Ascending aorta (tissue), 2 donors: ENCODE measurements around the gene CD200R1L. TPM values are rescaled to one million over a fixed set of nuclear protein-coding genes. Genes with fewer than 3 reads are reported as not detected.

ENCODE experiments used
- DNase-seq, 2 donors: peaks; one replicate each; pipeline ENCODE4 v3.0.0-alpha.2; 2019; ENCODE audit warnings: low spot score in 2 of 2
- H3K27ac ChIP-seq, 2 donors: fragments of 200-600 bp; sonication (generic); one replicate each; pipeline ENCODE4 v1.5.1; 2016 to 2017; ENCODE audit warnings: mild to moderate bottlenecking in 1 of 2
- H3K27me3 ChIP-seq: fragments of 200-600 bp; sonication (generic); one replicate; pipeline ENCODE4 v1.5.1; 2017
- H3K36me3 ChIP-seq, 2 donors: fragments of 200-600 bp; sonication (generic); one replicate each; pipeline ENCODE4 v1.5.1; 2016
- H3K4me1 ChIP-seq, 2 donors: fragments of 200-600 bp; sonication (generic); one replicate each; pipeline ENCODE4 v1.5.1; 2016 to 2017; ENCODE audit warnings: mild to moderate bottlenecking in 1 of 2
- H3K4me3 ChIP-seq, 2 donors: fragments of 200-600 bp; sonication (generic); one replicate each; pipeline ENCODE4 v1.5.1; 2016 to 2017; ENCODE audit warnings: mild to moderate bottlenecking in 1 of 2
- H3K9me3 ChIP-seq, 2 donors: fragments of 200-600 bp; sonication (generic); one replicate each; pipeline ENCODE4 v1.5.1; 2016
- CTCF ChIP-seq, 3 experiments: fragments of 200-600 bp in 2 of 3; fragments of 450-650 bp in 1 of 3; sonication (generic) in 2 of 3; IDR thresholded peaks; one replicate each; pipeline ENCODE4 v1.5.1; 2016 to 2019; ENCODE audit warnings: antibody characterized with exemption in 3 of 3, mild to moderate bottlenecking in 1 of 3, moderate library complexity in 1 of 3
- intact Hi-C: fragments of 100-400 bp; cut with DNase I; formaldehyde crosslinking; loops from one replicate; pipeline ENCODE4 v1.15.1; 2023
- total RNA-seq: library from RNA; depleted of rRNA; stranded (reverse); fragments of >200 nt; gene quantifications from one replicate; pipeline ENCODE4 v1.1.0, GENCODE V29; 2016

CD200R1L gene
- total RNA-seq, 1 donor from 2014 or later, result not detected

GRCh38 chr3:112789787-112790186 lies 56.9 kb downstream of the CD200R1L start:
- Histone ChIP-seq H3K4me3 (no peak overlapping the region), H3K9me3 (no peaks in the 10 kb centered on the region), H3K27me3 (no peaks in the 10 kb centered on the region), H3K36me3 (no peaks in the 10 kb centered on the region), H3K4me1 (no peaks in the 10 kb centered on the region), H3K27ac (no peak overlapping the region)
- intact Hi-C loops, result no loop called here
- no peak for TF ChIP-seq CTCF (IDR thresholded peaks at IDR 0.05)
- no peak for DNase-seq

GRCh38 chr3:112786881-112787579 lies 59.6 kb downstream of the CD200R1L start:
- H3K36me3 ChIP-seq, result no peaks in the 10 kb centered on the region
- no peak for DNase-seq
- H3K27me3 ChIP-seq, result no peaks in the 10 kb centered on the region
- no peak for TF ChIP-seq CTCF (IDR thresholded peaks at IDR 0.05)
- H3K27ac ChIP-seq, result no peak overlapping the region
- H3K4me3 ChIP-seq, result no peak overlapping the region
- H3K9me3 ChIP-seq, result no peaks in the 10 kb centered on the region
- intact Hi-C loops, result no loop called here
- no peaks in the 10 kb centered on the region for H3K4me1 ChIP-seq

GRCh38 chr3:112786002-112786590 lies 60.6 kb downstream of the CD200R1L start:
- no peak for TF ChIP-seq CTCF (IDR thresholded peaks at IDR 0.05)
- H3K27me3 ChIP-seq, result no peaks in the 10 kb centered on the region
- no peak for DNase-seq
- intact Hi-C loops, result no loop called here
- no peaks in the 10 kb centered on the region for H3K4me1 ChIP-seq
- no peak overlapping the region for H3K4me3 ChIP-seq
- no peaks in the 10 kb centered on the region for H3K9me3 ChIP-seq
- H3K36me3 ChIP-seq, result no peaks in the 10 kb centered on the region
- H3K27ac ChIP-seq, result no peak overlapping the region

- DNase-seq, result no peak
- H3K27ac ChIP-seq, result no peak overlapping the region
- intact Hi-C loops, result no loop called here
- TF ChIP-seq CTCF (IDR thresholded peaks at IDR 0.05), result no peak
- H3K9me3 ChIP-seq, result no peaks in the 10 kb centered on the region
- H3K27me3 ChIP-seq, result no peaks in the 10 kb centered on the region
- no peaks in the 10 kb centered on the region for H3K4me1 ChIP-seq
- H3K36me3 ChIP-seq, result no peaks in the 10 kb centered on the region
- no peak overlapping the region for H3K4me3 ChIP-seq
Observed at GRCh38 chr3:112785321-112786001, 61.2 kb downstream of the CD200R1L start.

- H3K4me1 ChIP-seq, result peaks cover 0 to 6% of the 10 kb centered on the region in 2 donors
- H3K36me3 ChIP-seq, result no peaks in the 10 kb centered on the region
- intact Hi-C loops, result no loop called here
- H3K9me3 ChIP-seq, result no peaks in the 10 kb centered on the region
- TF ChIP-seq CTCF (IDR thresholded peaks at IDR 0.05), result no peak
- no peaks in the 10 kb centered on the region for H3K27me3 ChIP-seq
- no peak overlapping the region for H3K27ac ChIP-seq
- no peak for DNase-seq
- no peak overlapping the region for H3K4me3 ChIP-seq
Observed at GRCh38 chr3:112782491-112782890, 64.2 kb downstream of the CD200R1L start.
